ENCODE data around the gene SMOC2. TPM values are rescaled to one million over a fixed set of nuclear protein-coding genes. Genes with fewer than 3 reads are reported as not detected.

Gene SMOC2
- total and polyA plus RNA-seq, 2 donors from 2014 or later = 6.5 to 13.1 TPM

DNA sequence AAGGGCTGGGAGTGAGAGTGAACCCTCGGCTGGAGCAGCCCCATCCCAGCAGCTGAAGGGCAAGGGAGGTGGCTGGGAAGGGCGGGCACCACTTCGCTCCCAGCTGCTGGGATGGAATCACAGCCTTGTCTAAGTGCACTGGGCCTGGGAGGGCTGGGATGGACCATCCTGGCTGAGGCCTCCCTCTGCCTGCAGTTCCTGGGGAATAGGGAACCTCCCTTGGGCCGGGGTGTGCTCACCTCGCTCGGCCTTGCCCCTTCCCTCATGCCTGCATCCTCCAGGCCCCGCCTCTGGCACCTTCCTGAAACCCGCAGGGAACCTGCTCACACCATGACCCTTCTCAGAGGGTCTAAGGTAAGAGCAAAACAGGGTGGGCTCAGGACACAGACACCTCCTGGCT, 53.7 kb downstream of the SMOC2 start:
- Histone ChIP-seq H3K4me3 (ENCODE audit: low read length in 3 of 3) (no peak overlapping the region), H3K27me3 (ENCODE audit: control insufficient read depth, insufficient read depth, low read length) (no peaks in the 10 kb centered on the region), H3K4me1 (ENCODE audit: control insufficient read depth in 2 of 3, insufficient read depth in 2 of 3, low read depth in 1 of 3, low read length in 3 of 3) (no peaks in the 10 kb centered on the region), H3K27ac (ENCODE audit: low read depth in 2 of 2, low read length in 2 of 2) (no peak overlapping the region), H3K36me3 (ENCODE audit: control insufficient read depth in 2 of 3, insufficient read depth in 3 of 3, low read length in 3 of 3) (no peaks in the 10 kb centered on the region), H3K9me3 (ENCODE audit: control insufficient read depth in 2 of 3, insufficient read depth in 1 of 3, low read length in 3 of 3) (no peaks in the 10 kb centered on the region), H3K9ac (ENCODE audit: low read length in 3 of 3) (no peak overlapping the region)
- TF ChIP-seq, protein P1, sequence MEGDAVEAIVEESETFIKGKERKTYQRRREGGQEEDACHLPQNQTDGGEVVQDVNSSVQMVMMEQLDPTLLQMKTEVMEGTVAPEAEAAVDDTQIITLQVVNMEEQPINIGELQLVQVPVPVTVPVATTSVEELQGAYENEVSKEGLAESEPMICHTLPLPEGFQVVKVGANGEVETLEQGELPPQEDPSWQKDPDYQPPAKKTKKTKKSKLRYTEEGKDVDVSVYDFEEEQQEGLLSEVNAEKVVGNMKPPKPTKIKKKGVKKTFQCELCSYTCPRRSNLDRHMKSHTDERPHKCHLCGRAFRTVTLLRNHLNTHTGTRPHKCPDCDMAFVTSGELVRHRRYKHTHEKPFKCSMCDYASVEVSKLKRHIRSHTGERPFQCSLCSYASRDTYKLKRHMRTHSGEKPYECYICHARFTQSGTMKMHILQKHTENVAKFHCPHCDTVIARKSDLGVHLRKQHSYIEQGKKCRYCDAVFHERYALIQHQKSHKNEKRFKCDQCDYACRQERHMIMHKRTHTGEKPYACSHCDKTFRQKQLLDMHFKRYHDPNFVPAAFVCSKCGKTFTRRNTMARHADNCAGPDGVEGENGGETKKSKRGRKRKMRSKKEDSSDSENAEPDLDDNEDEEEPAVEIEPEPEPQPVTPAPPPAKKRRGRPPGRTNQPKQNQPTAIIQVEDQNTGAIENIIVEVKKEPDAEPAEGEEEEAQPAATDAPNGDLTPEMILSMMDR (IDR thresholded peaks at IDR 0.05; ENCODE audit: borderline replicate concordance, extremely low read depth, insufficient read depth) = no peak
- DNase-seq = no peak
- no peak for FAIRE-seq
- intact Hi-C loops (cut with DNase I) = no loop called here

DNA sequence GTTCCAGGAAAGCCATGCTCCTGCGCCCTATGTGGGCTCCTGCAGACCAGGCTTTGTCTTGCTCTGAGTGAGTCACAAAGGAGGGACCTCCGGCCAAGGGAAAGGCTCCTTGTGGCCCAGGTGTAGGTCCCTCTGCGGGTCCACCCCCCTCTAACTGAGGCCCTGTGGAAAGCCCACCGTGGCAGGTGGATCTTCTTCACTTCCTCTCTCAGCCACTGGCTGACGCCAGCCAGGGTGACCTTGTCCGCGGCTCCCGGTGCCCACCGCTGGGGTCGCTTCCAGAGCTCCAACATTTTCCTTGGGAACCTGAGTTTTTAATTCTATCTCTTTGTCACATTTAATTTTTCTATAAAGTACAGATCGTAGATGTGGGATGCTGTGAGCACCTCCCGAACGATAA, 54.1 kb downstream of the SMOC2 start:
- H3K36me3 ChIP-seq (ENCODE audit: control insufficient read depth in 2 of 3, insufficient read depth in 3 of 3, low read length in 3 of 3) = no peaks in the 10 kb centered on the region
- H3K27ac ChIP-seq (ENCODE audit: low read depth in 2 of 2, low read length in 2 of 2) = no peak overlapping the region
- no peak overlapping the region for H3K4me3 ChIP-seq (ENCODE audit: low read length in 3 of 3)
- intact Hi-C loops (cut with DNase I) = no loop called here
- TF ChIP-seq, protein P1 (IDR thresholded peaks at IDR 0.05; ENCODE audit: borderline replicate concordance, extremely low read depth, insufficient read depth) = no peak
- H3K27me3 ChIP-seq (ENCODE audit: control insufficient read depth, insufficient read depth, low read length) = no peaks in the 10 kb centered on the region
- FAIRE-seq (no peak), DNase-seq (no peak)
- H3K4me1 ChIP-seq (ENCODE audit: control insufficient read depth in 2 of 3, insufficient read depth in 2 of 3, low read depth in 1 of 3, low read length in 3 of 3) = no peaks in the 10 kb centered on the region
- no peak overlapping the region for H3K9ac ChIP-seq (ENCODE audit: low read length in 3 of 3)
- no peaks in the 10 kb centered on the region for H3K9me3 ChIP-seq (ENCODE audit: control insufficient read depth in 2 of 3, insufficient read depth in 1 of 3, low read length in 3 of 3)

DNA sequence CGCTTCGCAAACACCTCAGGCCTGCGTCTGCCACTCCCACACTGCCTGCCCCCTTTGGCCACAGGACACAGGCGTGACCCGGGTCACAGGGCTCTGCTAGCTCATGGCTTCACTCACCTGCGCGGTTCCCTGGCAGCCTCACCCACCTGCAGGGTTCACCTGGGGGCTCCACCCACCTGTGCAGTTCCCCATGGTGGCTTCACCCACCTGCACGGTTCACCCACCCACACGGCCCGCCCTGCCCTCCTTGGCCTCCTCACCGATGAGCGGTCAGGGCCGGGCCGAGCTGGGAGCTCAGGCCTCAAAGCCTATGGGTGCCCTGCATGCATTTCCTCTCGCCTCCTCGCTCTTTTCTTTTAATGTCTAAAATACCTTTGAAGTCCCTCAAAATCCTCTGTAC, 54.7 kb downstream of the SMOC2 start:
- TF ChIP-seq, protein P1 (IDR thresholded peaks at IDR 0.05; ENCODE audit: borderline replicate concordance, extremely low read depth, insufficient read depth) = no peak
- Histone ChIP-seq H3K4me3 (ENCODE audit: low read length in 3 of 3) (no peak overlapping the region), H3K9me3 (ENCODE audit: control insufficient read depth in 2 of 3, insufficient read depth in 1 of 3, low read length in 3 of 3) (no peaks in the 10 kb centered on the region), H3K9ac (ENCODE audit: low read length in 3 of 3) (no peak overlapping the region), H3K36me3 (ENCODE audit: control insufficient read depth in 2 of 3, insufficient read depth in 3 of 3, low read length in 3 of 3) (no peaks in the 10 kb centered on the region), H3K4me1 (ENCODE audit: control insufficient read depth in 2 of 3, insufficient read depth in 2 of 3, low read depth in 1 of 3, low read length in 3 of 3) (no peaks in the 10 kb centered on the region), H3K27me3 (ENCODE audit: control insufficient read depth, insufficient read depth, low read length) (no peaks in the 10 kb centered on the region), H3K27ac (ENCODE audit: low read depth in 2 of 2, low read length in 2 of 2) (no peak overlapping the region)
- no peak for DNase-seq
- FAIRE-seq = no peak
- intact Hi-C loops (cut with DNase I) = no loop called here
